ENCODE data around the gene JADE3. TPM values are rescaled to one million over a fixed set of nuclear protein-coding genes. Genes with fewer than 3 reads are reported as not detected.
A peak's percentile ranks its signal among the peaks of the same experiment; 100 is the strongest.

JADE3 gene
- total RNA-seq, 1 donor from 2014 or later, result 1.8 TPM

DNA sequence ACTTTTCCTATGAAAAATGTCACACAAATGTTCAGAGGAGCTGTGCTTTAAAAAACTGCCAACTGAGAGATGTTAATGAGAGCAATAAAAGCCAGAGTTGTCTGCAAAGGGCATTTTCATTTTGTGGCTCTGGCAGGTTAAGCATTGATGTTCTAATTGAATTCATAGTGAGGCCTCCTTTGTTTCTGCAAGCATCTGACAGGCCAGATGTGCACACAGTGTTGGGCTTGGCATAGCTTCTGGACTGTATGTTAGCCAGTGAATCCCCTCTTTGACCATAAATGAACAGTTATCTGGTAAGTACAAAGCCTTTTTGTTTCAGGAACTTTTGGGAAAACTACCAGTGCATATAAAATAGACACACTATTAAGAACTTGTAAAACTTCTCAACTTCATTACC is 81.9 kb downstream of the JADE3 start:
- Histone ChIP-seq H3K36me3 (peaks cover 0 to 7% of the 10 kb centered on the region in 2 donors), H3K27me3 (no peaks in the 10 kb centered on the region), H3K27ac (no peak overlapping the region), H3K4me1 (no peaks in the 10 kb centered on the region), H3K9me3 (peaks cover 0 to 11% of the 10 kb centered on the region in 2 donors), H3K4me3 (no peak overlapping the region)
- DNase-seq (ENCODE audit: low spot score in 2 of 2), result no peak
- TF ChIP-seq, protein P1, sequence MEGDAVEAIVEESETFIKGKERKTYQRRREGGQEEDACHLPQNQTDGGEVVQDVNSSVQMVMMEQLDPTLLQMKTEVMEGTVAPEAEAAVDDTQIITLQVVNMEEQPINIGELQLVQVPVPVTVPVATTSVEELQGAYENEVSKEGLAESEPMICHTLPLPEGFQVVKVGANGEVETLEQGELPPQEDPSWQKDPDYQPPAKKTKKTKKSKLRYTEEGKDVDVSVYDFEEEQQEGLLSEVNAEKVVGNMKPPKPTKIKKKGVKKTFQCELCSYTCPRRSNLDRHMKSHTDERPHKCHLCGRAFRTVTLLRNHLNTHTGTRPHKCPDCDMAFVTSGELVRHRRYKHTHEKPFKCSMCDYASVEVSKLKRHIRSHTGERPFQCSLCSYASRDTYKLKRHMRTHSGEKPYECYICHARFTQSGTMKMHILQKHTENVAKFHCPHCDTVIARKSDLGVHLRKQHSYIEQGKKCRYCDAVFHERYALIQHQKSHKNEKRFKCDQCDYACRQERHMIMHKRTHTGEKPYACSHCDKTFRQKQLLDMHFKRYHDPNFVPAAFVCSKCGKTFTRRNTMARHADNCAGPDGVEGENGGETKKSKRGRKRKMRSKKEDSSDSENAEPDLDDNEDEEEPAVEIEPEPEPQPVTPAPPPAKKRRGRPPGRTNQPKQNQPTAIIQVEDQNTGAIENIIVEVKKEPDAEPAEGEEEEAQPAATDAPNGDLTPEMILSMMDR (IDR thresholded peaks at IDR 0.05), result no peak
- intact Hi-C loops (cut with DNase I), result no loop called here

DNA sequence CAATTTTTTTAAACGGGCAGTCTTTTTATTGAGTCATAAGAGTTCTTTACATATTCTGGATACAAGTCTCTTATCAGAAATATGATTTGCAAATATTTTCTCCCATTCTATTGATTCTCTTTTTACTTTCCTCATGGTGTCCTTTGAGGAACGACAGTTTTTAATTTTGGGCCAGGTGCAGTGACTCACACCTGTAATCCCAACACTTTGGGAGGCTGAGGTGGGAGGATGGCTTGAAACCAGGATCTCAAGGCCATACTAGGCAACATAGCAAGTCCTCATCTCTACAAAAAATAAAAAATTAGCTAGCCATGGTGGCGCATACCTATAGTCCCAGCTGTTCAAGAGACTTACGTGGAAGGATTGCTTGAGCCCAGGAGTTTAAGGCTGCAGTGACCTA is 99.9 kb downstream of the JADE3 start:
- intact Hi-C loops (cut with DNase I), result no loop called here
- no peaks in the 10 kb centered on the region for H3K4me1 ChIP-seq
- H3K36me3 ChIP-seq, result no peaks in the 10 kb centered on the region
- TF ChIP-seq, protein P1 (IDR thresholded peaks at IDR 0.05), result no peak
- no peaks in the 10 kb centered on the region for H3K27me3 ChIP-seq
- H3K9me3 ChIP-seq, result no peaks in the 10 kb centered on the region
- no peak overlapping the region for H3K4me3 ChIP-seq
- no peak for DNase-seq (ENCODE audit: low spot score in 2 of 2)
- H3K27ac ChIP-seq, result no peak overlapping the region

DNA sequence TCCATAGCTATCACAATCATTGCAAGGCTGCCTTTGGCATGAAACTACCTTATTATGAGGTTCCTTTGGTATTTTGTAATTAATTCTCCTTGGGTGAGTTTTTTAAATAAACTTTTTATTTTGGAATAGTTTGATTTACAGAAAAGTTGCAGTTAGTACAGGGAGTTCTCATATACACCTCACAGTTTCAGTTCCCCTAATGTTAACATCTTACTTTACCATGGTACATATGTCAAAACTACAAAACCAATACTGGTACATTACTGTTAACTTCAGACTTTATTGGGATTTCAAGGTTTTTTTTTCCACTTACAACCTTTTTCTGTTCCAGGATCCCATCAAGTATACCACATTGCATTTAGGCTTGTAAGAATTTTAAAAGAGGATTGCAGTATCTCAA is 114.0 kb downstream of the JADE3 start:
- no peaks in the 10 kb centered on the region for H3K27me3 ChIP-seq
- no peaks in the 10 kb centered on the region for H3K9me3 ChIP-seq
- no peaks in the 10 kb centered on the region for H3K4me1 ChIP-seq
- H3K27ac ChIP-seq, result no peak overlapping the region
- H3K4me3 ChIP-seq, result no peak overlapping the region
- H3K36me3 ChIP-seq, result no peaks in the 10 kb centered on the region
- intact Hi-C loops (cut with DNase I), result loop anchor here (5.0 kb wide), 1 partner anchor 124 kb away; no protein-coding TSS in a partner anchor
- TF ChIP-seq, protein P1 (IDR thresholded peaks at IDR 0.05), result no peak
- DNase-seq (ENCODE audit: low spot score in 2 of 2), result no peak

DNA sequence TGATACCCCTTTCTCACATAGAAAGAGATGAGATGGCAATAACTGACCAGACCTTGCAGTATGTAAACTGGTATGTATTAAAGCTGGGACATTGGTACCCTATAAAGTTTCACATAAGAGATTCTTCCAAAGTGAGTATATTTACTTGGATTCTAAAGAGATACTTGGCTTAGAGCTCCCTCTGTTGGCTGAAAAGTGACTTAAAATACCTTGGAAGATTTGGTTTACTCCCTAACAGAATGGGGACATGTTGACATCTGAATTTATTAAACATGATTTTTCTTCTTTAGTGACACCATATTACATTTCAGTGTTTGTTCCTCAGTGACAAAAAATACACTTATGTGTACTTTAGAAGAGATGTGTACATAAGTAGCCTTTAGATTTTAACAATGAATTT is 118.1 kb downstream of the JADE3 start:
- H3K4me1 ChIP-seq, result no peaks in the 10 kb centered on the region
- no peaks in the 10 kb centered on the region for H3K36me3 ChIP-seq
- no peak for DNase-seq (ENCODE audit: low spot score in 2 of 2)
- intact Hi-C loops (cut with DNase I), result loop anchor here (5.0 kb wide), 1 partner anchor 273 kb away; the partner anchor contains the start of gene SLC9A7
- H3K27ac ChIP-seq, result no peak overlapping the region
- no peaks in the 10 kb centered on the region for H3K27me3 ChIP-seq
- TF ChIP-seq, protein P1 (IDR thresholded peaks at IDR 0.05), result peak; percentile 11 to 60 (median 49)
- H3K4me3 ChIP-seq, result no peak overlapping the region
- H3K9me3 ChIP-seq, result no peaks in the 10 kb centered on the region

DNA sequence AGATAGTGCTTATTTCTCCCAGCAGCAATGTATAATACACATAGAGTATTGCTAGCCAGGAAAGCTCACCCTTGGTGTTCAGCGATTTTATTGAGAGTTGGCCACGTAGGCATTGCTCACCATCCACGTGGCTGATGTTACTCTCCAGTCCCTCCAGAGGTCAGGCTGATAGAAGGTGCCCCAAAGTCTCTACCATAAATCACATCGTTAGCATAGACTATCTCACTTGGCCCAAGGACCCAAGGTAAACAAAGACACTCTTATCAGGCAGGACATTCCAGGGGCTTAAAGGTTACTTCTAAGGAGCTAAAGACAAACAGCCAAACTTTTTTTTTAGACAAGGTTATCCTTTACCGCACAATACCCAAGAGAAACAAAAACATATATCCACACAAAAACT is 135.8 kb downstream of the JADE3 start:
- intact Hi-C loops (cut with DNase I), result no loop called here
- no peaks in the 10 kb centered on the region for H3K27me3 ChIP-seq
- no peaks in the 10 kb centered on the region for H3K9me3 ChIP-seq
- DNase-seq (ENCODE audit: low spot score in 2 of 2), result no peak
- no peaks in the 10 kb centered on the region for H3K36me3 ChIP-seq
- H3K27ac ChIP-seq, result no peak overlapping the region
- TF ChIP-seq, protein P1 (IDR thresholded peaks at IDR 0.05), result no peak
- no peak overlapping the region for H3K4me3 ChIP-seq
- no peaks in the 10 kb centered on the region for H3K4me1 ChIP-seq

Data from ascending aorta (tissue), 2 donors.